HCT116 (cell line): Measurements from ENCODE around the gene PRICKLE1.

Experiments
- JUND ChIP-seq: IDR thresholded peaks from 2 replicates; pipeline ENCODE4 v1.6.1; 2012
- POLR2A ChIP-seq: IDR thresholded peaks from 2 replicates; pipeline ENCODE4 v1.7.0; 2011; ENCODE audit warnings: borderline replicate concordance; ENCODE audit not compliant: insufficient read depth, insufficient read length; ENCODE audit errors: extremely low read depth
- POLR2AphosphoS5 ChIP-seq: IDR thresholded peaks from 2 replicates; pipeline ENCODE4 v1.6.1; 2011; ENCODE audit warnings: mild to moderate bottlenecking, low read depth, low read length, moderate library complexity
- SIN3A ChIP-seq: IDR thresholded peaks from 2 replicates; pipeline ENCODE4 v1.6.1; 2012; ENCODE audit warnings: low read depth
- YY1 ChIP-seq: IDR thresholded peaks from 2 replicates; pipeline ENCODE4 v1.6.1; 2011; ENCODE audit warnings: low read length, low read depth, moderate library complexity, mild to moderate bottlenecking; ENCODE audit not compliant: insufficient replicate concordance; ENCODE audit errors: extremely low read depth
- ZNF274 ChIP-seq: fragments of 200-500 bp; sonication (Bioruptor generic); IDR thresholded peaks from 2 replicates; pipeline ENCODE4 v1.6.1; 2014; ENCODE audit warnings: mild to moderate bottlenecking, low read depth, low read length, inconsistent platforms
- TF ChIP-seq, protein P1 (sequence below), 3 experiments: fragments of 200-600 bp in 1 of 3; sonication (generic) in 1 of 3; IDR thresholded peaks in 2 of 3; conservative IDR thresholded peaks in 1 of 3; 2 replicates each; pipeline ENCODE4 v1.5.1; 2012 to 2017; ENCODE audit warnings: low read depth in 2 of 3, low read length in 2 of 3, antibody characterized with exemption in 1 of 3, borderline replicate concordance in 1 of 3, control low read depth in 1 of 3, mild to moderate bottlenecking in 1 of 3, mixed read lengths in 1 of 3, mixed run types in 1 of 3, moderate library complexity in 1 of 3; ENCODE audit not compliant: insufficient read depth in 1 of 3
- TF ChIP-seq, protein P2 (sequence below): IDR thresholded peaks from 2 replicates; pipeline ENCODE4 v1.6.1; 2012; ENCODE audit warnings: low read depth

DNA sequence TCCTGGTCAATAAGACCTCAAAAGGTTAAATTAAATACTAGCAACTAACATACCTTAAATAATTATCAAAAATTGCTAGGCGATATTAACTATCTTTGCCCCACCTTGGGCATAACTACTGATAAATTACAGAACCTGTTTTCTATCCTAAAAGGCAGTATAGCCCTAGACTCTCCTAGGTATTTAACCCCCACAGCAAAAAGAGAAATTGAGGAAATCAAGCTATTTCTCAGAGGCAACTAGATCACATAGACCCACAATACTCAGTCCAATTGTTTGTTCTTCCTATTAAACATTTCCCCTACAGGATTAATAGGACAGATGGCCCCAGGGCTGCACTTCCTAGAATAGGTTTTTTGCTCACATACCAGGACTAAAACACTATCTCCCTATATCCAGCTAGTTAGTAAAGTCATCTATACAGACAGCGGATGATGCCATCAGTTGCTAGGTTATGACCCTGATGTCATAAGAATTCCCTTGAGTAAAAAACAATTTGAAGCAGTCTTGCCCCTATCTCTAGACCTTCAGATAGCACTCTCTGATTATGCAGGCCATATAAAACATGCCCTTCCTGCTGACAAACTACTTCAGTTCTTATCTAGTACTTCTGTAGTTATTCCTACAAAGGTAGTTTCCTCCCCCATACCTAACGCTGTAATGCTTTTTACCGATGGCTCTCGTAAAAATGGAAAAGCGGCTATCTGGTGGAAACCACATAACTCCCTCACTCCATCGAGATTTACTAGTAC, 145.2 kb downstream of the PRICKLE1 start:
- TF ChIP-seq POLR2AphosphoS5, result no peak
- no peak for TF ChIP-seq JUND
- TF ChIP-seq, protein P1, sequence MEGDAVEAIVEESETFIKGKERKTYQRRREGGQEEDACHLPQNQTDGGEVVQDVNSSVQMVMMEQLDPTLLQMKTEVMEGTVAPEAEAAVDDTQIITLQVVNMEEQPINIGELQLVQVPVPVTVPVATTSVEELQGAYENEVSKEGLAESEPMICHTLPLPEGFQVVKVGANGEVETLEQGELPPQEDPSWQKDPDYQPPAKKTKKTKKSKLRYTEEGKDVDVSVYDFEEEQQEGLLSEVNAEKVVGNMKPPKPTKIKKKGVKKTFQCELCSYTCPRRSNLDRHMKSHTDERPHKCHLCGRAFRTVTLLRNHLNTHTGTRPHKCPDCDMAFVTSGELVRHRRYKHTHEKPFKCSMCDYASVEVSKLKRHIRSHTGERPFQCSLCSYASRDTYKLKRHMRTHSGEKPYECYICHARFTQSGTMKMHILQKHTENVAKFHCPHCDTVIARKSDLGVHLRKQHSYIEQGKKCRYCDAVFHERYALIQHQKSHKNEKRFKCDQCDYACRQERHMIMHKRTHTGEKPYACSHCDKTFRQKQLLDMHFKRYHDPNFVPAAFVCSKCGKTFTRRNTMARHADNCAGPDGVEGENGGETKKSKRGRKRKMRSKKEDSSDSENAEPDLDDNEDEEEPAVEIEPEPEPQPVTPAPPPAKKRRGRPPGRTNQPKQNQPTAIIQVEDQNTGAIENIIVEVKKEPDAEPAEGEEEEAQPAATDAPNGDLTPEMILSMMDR (IDR thresholded peaks at IDR 0.05 in 2 of 3, conservative IDR thresholded peaks at IDR 0.05 in 1 of 3; ENCODE audit: borderline replicate concordance in 1 of 3, insufficient read depth in 1 of 3, low read depth in 2 of 3, low read length in 2 of 3), result no peak
- TF ChIP-seq ZNF274, result no peak
- TF ChIP-seq, protein P2, sequence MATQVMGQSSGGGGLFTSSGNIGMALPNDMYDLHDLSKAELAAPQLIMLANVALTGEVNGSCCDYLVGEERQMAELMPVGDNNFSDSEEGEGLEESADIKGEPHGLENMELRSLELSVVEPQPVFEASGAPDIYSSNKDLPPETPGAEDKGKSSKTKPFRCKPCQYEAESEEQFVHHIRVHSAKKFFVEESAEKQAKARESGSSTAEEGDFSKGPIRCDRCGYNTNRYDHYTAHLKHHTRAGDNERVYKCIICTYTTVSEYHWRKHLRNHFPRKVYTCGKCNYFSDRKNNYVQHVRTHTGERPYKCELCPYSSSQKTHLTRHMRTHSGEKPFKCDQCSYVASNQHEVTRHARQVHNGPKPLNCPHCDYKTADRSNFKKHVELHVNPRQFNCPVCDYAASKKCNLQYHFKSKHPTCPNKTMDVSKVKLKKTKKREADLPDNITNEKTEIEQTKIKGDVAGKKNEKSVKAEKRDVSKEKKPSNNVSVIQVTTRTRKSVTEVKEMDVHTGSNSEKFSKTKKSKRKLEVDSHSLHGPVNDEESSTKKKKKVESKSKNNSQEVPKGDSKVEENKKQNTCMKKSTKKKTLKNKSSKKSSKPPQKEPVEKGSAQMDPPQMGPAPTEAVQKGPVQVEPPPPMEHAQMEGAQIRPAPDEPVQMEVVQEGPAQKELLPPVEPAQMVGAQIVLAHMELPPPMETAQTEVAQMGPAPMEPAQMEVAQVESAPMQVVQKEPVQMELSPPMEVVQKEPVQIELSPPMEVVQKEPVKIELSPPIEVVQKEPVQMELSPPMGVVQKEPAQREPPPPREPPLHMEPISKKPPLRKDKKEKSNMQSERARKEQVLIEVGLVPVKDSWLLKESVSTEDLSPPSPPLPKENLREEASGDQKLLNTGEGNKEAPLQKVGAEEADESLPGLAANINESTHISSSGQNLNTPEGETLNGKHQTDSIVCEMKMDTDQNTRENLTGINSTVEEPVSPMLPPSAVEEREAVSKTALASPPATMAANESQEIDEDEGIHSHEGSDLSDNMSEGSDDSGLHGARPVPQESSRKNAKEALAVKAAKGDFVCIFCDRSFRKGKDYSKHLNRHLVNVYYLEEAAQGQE, result no peak
- no peak for TF ChIP-seq SIN3A
- TF ChIP-seq POLR2A, result no peak
- TF ChIP-seq YY1, result no peak
